ENCODE results near the gene ACIN1. TPM values are rescaled to one million over a fixed set of nuclear protein-coding genes. Genes with fewer than 3 reads are reported as not detected.

The ACIN1 gene
- total and polyA plus RNA-seq, 10 of the 15 experiments (the other 5 are each of a cell fraction or from before 2014, with no cell fraction given): 4.3 to 148 (median 93.4) TPM

GRCh38 chr14:23101213-23101970 lies 6.5 kb upstream of the ACIN1 start:
- ChIA-PET RAD21 (ENCODE audit: unreplicated experiment) (interaction anchor here (2.0 kb wide), 1 partner anchor 33 kb away, joined by 6 read pairs; no protein-coding TSS in a partner anchor), CTCF (interaction anchor here (1.5 to 5.8 kb wide), 4 partner anchors 19 to 43 kb away, joined by 5 to 28 read pairs (median 10); partner anchors contain the start of gene CDH24), SMC1A (ENCODE audit: uncharacterized antibody, unreplicated experiment) (no interaction called here), POLR2A (no interaction called here)
- intact Hi-C loops (cut with micrococcal nuclease; ENCODE audit: unreplicated experiment) (no loop called here), in situ Hi-C loops (cut with MboI) (no loop called here)
- Histone ChIP-seq H3K4me3 (no peak overlapping the region), H3K27me3 (replicated peaks in 1 of 2; ENCODE audit: control insufficient read depth in 2 of 2, insufficient read depth in 2 of 2, low read length in 1 of 2) (no peaks in the 10 kb centered on the region), H4K20me1 (ENCODE audit: control insufficient read depth, insufficient read depth) (no peaks in the 10 kb centered on the region; the same call in 1 of the 2 replicates), H3K79me2 (ENCODE audit: control insufficient read depth, insufficient read depth, low read length) (peaks cover 15% of the 10 kb centered on the region), H3K36me3 (ENCODE audit: control insufficient read depth in 2 of 2, insufficient read depth in 2 of 2, low read length in 1 of 2) (peaks cover 0 to 8% of the 10 kb centered on the region in 2 experiments; a peak in 1 of 4 replicates), H3K27ac (ENCODE audit: control insufficient read depth, insufficient read depth) (no peak overlapping the region), H3K4me1 (ENCODE audit: control insufficient read depth, insufficient read depth, low read length) (0 out of 2 replicates have a peak, but pooled peaks cover 3% of the 10 kb centered on the region), H3K9ac (ENCODE audit: control insufficient read depth, insufficient read depth, low read length) (no peak overlapping the region), H3K9me3 (replicated peaks; ENCODE audit: control insufficient read depth, insufficient read depth, low read length) (no peaks in the 10 kb centered on the region), H2AFZ (ENCODE audit: control insufficient read depth, low read depth, low read length) (no peak overlapping the region), H3K4me2 (ENCODE audit: control insufficient read depth, insufficient read depth) (no peak overlapping the region)
- TF ChIP-seq MEF2B (IDR thresholded peaks at IDR 0.05; ENCODE audit: partially characterized antibody, poor library complexity, severe bottlenecking): no peak
- TF ChIP-seq IRF5 (IDR thresholded peaks at IDR 0.05; ENCODE audit: borderline replicate concordance): no peak
- TF ChIP-seq NFIC (IDR thresholded peaks at IDR 0.05; ENCODE audit: low read depth, low read length): no peak
- TF ChIP-seq EP300 (IDR thresholded peaks at IDR 0.05; ENCODE audit: borderline replicate concordance in 1 of 2, control insufficient read depth in 1 of 2, low read depth in 2 of 2, low read length in 2 of 2): no peak
- no peak for TF ChIP-seq CTCF (IDR thresholded peaks at IDR 0.05 in 2 of 3, conservative IDR thresholded peaks at IDR 0.05 in 1 of 3; ENCODE audit: control insufficient read depth in 2 of 3, extremely low read depth in 1 of 3, insufficient read depth in 1 of 3, low read depth in 3 of 3, low read length in 3 of 3)
- no peak for TF ChIP-seq FOXK2 (IDR thresholded peaks at IDR 0.05)
- TF ChIP-seq MYB (IDR thresholded peaks at IDR 0.05; ENCODE audit: borderline replicate concordance, low read depth, low read length): no peak
- no peak for TF ChIP-seq IKZF1 (conservative IDR thresholded peaks at IDR 0.05)
- no peak for TF ChIP-seq JUNB (IDR thresholded peaks at IDR 0.05)
- no TSS peak for BruUV-seq (replicated peaks)
- no peak for ATAC-seq
- FAIRE-seq: no peak
- no peak for DNase-seq (ENCODE audit: low read depth, low spot score)
- 68% methylated on average over 5 of the region's 6 CpGs for WGBS (ENCODE audit: insufficient coverage, insufficient replicate concordance, low lambda C conversion rate, missing lambda C conversion rate)

All from GM12878 (cell line).